Measurements from ENCODE around the gene MYH9. TPM values are rescaled to one million over a fixed set of nuclear protein-coding genes. Genes with fewer than 3 reads are reported as not detected.
A peak's percentile ranks its signal among the peaks of the same experiment; 100 is the strongest.

Gene MYH9
- total and polyA plus RNA-seq, 4 donors, result 170 to 1,890 (median 1,068) TPM

DNA sequence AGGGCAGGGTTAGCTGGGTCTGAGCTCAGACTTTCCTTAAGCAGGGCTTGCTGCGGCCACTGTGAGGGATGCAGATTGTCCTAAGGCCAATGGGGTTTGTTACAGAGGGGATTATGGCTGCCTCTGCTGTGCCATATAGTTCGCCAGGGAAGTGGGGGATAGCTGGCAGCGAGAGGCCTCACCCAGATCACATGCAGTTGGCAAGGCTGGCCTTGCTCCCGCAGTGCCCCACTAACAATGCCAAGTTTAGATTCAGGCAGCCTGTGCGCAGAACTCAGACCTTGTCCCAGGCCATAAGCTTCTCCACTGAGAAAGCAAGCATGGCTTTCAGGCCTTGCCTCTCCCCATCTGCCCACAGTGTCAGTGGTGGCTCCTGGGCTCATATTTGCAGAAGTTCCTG is 143.8 kb downstream of the MYH9 start:
- Histone ChIP-seq H3K27me3 (ENCODE audit: control insufficient read depth in 1 of 2, insufficient read depth in 2 of 2, low read length in 1 of 2) (no peaks in the 10 kb centered on the region), H3K27ac (ENCODE audit: low read depth in 1 of 2, low read length in 2 of 2) (peak overlapping the region in 1 of 2 donors; percentile 67), H3K9me3 (ENCODE audit: control insufficient read depth, low read length) (no peaks in the 10 kb centered on the region), H3K4me1 (ENCODE audit: control insufficient read depth in 1 of 2, insufficient read depth in 2 of 2, low read length in 2 of 2) (no peaks in the 10 kb centered on the region), H3K36me3 (ENCODE audit: control insufficient read depth in 1 of 2, insufficient read depth in 2 of 2, low read length in 1 of 2) (no peaks in the 10 kb centered on the region), H3K4me3 (ENCODE audit: low read length in 2 of 2) (no peak overlapping the region)
- peak in 1 of 2 donors; percentile 48 for DNase-seq
- ATAC-seq (ENCODE audit: low FRiP score), result no peak
- intact Hi-C loops (cut with DNase I), result no loop called here
- 24 to 26% methylated on average over 5 of the region's 5 CpGs for WGBS, 2 donors

DNA sequence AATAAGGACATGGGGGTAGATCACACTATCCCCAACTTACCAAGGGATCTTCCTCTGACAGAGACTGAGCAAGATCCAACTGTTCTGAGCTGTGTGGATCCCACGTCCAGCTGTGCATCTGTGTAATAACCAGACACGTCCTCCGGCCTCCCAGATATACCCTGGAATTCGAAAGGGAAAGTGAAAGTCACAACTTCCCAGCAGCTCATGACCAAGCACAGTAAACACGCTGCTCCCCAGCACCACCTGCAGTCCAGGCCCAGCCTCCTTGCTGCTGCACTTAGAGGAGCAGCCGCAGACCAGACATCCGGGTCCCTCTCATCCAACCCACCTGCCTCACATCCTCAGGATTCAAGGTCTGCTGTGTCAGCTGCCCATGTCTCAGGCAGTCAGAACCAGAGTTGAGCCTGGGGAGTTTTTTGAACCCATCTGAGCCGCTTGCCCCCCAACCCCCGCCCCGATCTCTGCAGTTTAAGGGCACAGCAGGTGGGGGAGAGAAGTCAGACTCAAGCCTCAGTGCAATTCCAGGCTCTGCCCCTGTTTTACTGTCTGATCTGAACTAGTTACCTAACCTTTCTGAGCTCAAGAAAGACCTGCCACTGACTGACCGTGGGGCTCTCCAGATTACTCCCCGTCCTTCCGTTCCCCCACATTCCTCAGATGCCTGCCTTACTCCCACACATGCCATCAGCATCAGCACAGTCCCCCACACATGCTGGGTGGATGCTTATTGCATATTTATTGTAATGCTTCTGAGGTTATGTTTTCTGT is 148.2 kb downstream of the MYH9 start, which contains the start of gene APOL2:
Gene APOL2 (minus strand): TSS at position 127 of the 771 bp plus-strand sequence. CDS start 6,365 bp downstream, outside the sequence.
- no peaks in the 10 kb centered on the region for H3K36me3 ChIP-seq (ENCODE audit: control insufficient read depth in 1 of 2, insufficient read depth in 2 of 2, low read length in 1 of 2)
- peak within 1 kb of the TSS; percentile 54 to 75 for H3K4me3 ChIP-seq (ENCODE audit: low read length in 2 of 2)
- peak within 1 kb of the TSS; percentile 20 to 80 for H3K27ac ChIP-seq (ENCODE audit: low read depth in 1 of 2, low read length in 2 of 2)
- H3K4me1 ChIP-seq (ENCODE audit: control insufficient read depth in 1 of 2, insufficient read depth in 2 of 2, low read length in 2 of 2), result no peaks in the 10 kb centered on the region
- no peaks in the 10 kb centered on the region for H3K9me3 ChIP-seq (ENCODE audit: control insufficient read depth, low read length)
- ATAC-seq (ENCODE audit: low FRiP score), result peak; percentile 97
- 3 to 4% methylated on average over 13 of the region's 13 CpGs for WGBS, 2 donors
- DNase-seq, result peak; percentile 93 to 95
- intact Hi-C loops (cut with DNase I), result loop anchor here in 1 of 2 donors (5.0 kb wide), 2 partner anchors 42 to 87 kb away; no protein-coding TSS in a partner anchor
- H3K27me3 ChIP-seq (ENCODE audit: control insufficient read depth in 1 of 2, insufficient read depth in 2 of 2, low read length in 1 of 2), result no peaks in the 10 kb centered on the region

DNA sequence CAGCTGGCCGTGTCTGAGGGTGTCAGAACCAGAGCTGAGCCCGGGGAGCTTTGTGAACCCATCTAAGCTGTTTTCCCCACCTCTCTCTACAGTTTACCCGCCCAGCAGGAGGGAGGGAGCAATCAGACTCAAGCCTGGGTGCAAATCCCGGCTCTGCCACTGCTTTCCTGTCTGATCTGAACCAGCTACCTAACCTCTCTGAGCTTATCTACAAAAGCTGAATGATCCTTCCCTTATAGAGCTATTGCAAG is 148.7 kb downstream of the MYH9 start:
- peak in 1 of 2 donors; percentile 47 for DNase-seq
- H3K4me1 ChIP-seq (ENCODE audit: control insufficient read depth in 1 of 2, insufficient read depth in 2 of 2, low read length in 2 of 2), result no peaks in the 10 kb centered on the region
- no peaks in the 10 kb centered on the region for H3K27me3 ChIP-seq (ENCODE audit: control insufficient read depth in 1 of 2, insufficient read depth in 2 of 2, low read length in 1 of 2)
- no peaks in the 10 kb centered on the region for H3K9me3 ChIP-seq (ENCODE audit: control insufficient read depth, low read length)
- H3K27ac ChIP-seq (ENCODE audit: low read depth in 1 of 2, low read length in 2 of 2), result peak overlapping the region; percentile 20 to 55
- peak; percentile 31 for ATAC-seq (ENCODE audit: low FRiP score)
- H3K4me3 ChIP-seq (ENCODE audit: low read length in 2 of 2), result peak overlapping the region; percentile 54 to 75
- H3K36me3 ChIP-seq (ENCODE audit: control insufficient read depth in 1 of 2, insufficient read depth in 2 of 2, low read length in 1 of 2), result no peaks in the 10 kb centered on the region
- intact Hi-C loops (cut with DNase I), result loop anchor here in 1 of 2 donors (5.0 kb wide), 2 partner anchors 42 to 87 kb away; no protein-coding TSS in a partner anchor
- 0 to 1% methylated on average over 4 of the region's 4 CpGs for WGBS, 2 donors

DNA sequence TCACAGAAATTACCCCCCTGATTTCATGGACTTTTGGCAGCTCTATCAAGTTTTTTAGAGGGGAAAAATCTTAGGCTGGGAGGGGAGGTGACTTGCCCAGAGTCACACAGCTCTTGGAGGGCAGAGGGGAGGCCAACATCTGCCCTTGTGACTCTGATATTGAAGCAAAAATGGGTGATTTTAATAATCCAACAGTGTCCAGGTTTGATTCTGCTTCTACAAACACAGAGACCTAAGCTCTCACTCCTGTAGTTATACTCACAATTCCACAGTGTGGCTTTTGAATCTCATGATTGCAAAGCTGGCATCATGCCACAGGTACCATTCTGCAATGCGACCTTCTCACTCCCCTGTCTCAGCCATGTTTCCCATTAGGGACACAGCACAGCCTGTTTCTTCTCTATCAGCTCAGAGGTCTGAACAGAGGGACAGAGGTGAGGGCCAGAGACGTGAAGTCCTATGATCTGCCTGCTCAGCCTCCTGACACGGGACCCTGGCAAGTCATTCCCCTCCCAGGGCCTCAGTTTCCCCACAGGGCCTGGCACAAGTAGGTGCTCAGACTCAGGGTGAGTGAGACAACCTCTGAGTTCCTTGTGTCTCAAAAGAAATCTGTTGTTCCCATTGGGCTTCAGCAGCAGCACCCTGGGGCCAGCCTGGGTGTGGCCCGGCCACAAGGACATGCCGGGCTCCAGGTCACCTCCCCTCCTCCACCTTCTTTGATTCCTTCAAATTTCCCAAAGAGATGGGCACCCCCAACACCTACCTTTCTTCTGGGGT is 149.2 kb downstream of the MYH9 start:
- no peaks in the 10 kb centered on the region for H3K9me3 ChIP-seq (ENCODE audit: control insufficient read depth, low read length)
- peak; percentile 51 for ATAC-seq (ENCODE audit: low FRiP score)
- no peaks in the 10 kb centered on the region for H3K27me3 ChIP-seq (ENCODE audit: control insufficient read depth in 1 of 2, insufficient read depth in 2 of 2, low read length in 1 of 2)
- no peaks in the 10 kb centered on the region for H3K36me3 ChIP-seq (ENCODE audit: control insufficient read depth in 1 of 2, insufficient read depth in 2 of 2, low read length in 1 of 2)
- 5 to 7% methylated on average over 5 of the region's 5 CpGs for WGBS, 2 donors
- intact Hi-C loops (cut with DNase I), result loop anchor here in 1 of 2 donors (5.0 kb wide), 2 partner anchors 41 to 86 kb away; no protein-coding TSS in a partner anchor
- H3K4me3 ChIP-seq (ENCODE audit: low read length in 2 of 2), result peak overlapping the region; percentile 54 to 75
- no peaks in the 10 kb centered on the region for H3K4me1 ChIP-seq (ENCODE audit: control insufficient read depth in 1 of 2, insufficient read depth in 2 of 2, low read length in 2 of 2)
- peak in 1 of 2 donors; percentile 45 for DNase-seq
- H3K27ac ChIP-seq (ENCODE audit: low read depth in 1 of 2, low read length in 2 of 2), result peak overlapping the region in 1 of 2 donors; percentile 55

DNA sequence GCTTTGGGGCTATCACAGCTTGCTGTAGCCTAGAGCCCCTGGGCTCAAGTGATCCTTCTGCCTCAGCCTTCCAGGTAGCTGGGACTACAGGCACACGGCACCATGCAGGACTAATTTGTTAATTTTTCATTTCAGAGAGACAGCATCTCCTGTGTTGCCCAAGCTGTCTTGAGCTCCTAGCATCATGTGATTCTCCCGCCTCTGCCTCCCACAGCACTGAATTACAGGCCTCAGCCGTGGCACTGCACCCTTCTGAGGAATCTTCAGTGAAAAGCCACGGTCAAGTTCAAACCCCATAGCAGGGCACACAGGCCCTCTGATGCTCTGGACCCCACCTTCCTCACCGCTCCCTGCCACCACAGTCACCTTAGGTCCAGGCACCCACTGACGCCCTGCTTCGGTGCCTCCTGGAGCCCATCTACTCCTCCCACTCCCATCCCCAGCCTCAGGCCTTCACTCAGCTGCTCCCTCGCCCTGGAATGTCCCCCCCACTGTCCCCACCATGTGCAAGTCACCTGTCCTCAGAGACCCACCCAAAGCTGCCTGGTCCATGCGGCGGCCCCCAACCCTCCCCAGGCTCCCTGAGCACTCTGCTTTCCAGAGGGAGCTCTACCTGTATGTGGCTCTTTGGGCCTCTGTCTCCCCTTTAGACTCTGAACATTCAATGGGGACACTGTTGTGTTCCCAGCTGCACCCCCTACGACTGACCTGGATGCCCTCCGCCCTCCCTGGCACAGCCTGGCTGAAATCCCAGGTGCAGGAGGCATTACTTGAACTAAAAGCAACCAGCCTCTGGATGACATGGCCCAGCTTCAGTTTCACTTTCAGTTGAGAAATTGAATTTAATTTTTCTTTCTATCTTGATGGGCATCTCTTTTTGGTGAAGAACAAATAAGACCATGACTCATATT is 150.1 kb downstream of the MYH9 start:
- Histone ChIP-seq H3K4me3 (ENCODE audit: low read length in 2 of 2) (no peak overlapping the region), H3K36me3 (ENCODE audit: control insufficient read depth in 1 of 2, insufficient read depth in 2 of 2, low read length in 1 of 2) (no peaks in the 10 kb centered on the region), H3K9me3 (ENCODE audit: control insufficient read depth, low read length) (no peaks in the 10 kb centered on the region), H3K27ac (ENCODE audit: low read depth in 1 of 2, low read length in 2 of 2) (no peak overlapping the region), H3K27me3 (ENCODE audit: control insufficient read depth in 1 of 2, insufficient read depth in 2 of 2, low read length in 1 of 2) (no peaks in the 10 kb centered on the region), H3K4me1 (ENCODE audit: control insufficient read depth in 1 of 2, insufficient read depth in 2 of 2, low read length in 2 of 2) (no peaks in the 10 kb centered on the region)
- WGBS, 2 donors, result 43 to 59% methylated on average over 12 of the region's 12 CpGs
- DNase-seq (peak in 1 of 2 donors; percentile 49), ATAC-seq (ENCODE audit: low FRiP score) (no peak)
- intact Hi-C loops (cut with DNase I), result loop anchor here in 1 of 2 donors (5.0 kb wide), 2 partner anchors 40 to 85 kb away; no protein-coding TSS in a partner anchor

DNA sequence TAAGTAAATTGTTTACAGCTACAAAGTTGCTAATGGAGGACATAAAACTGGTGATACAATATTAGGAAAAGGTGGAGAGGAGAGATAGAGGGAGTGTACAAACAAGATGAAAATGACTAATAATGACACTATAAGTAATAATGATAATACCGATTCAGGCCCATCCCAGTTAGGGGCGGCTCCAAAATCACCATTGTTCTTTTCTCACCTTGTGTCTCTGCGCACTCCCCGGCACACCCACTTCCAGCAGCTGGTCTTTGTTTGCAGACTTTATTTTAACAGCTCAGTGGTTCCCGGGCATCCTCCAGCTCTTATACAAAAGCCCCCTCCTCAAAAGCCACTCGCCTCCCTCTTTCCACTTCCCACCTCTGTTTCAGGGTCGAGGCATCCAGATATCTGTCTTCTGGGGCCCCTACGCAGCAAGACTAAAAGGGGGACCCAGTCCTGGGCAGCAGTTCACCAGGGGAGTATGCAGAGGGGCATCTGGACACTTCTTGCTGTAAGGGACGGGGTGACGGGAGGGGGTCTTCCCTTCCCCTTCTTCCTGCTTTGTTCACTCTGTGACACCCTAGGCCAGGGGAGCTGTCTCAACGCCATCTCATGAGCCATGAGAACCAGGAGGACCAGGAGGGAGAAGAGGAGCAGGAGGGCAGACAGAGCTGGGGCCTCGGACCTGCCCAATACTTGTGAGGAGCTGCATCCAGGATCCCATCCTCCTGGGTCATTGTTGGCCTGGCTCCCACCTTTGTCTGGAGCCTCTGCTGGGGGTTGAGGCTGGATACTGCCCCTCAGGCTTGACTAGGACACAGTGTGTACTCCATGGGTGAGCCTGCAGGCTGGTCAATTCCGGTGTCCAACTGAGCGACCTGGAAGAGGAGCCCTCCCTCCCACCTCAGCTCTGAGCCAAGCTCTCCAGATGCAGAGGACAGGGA is 151.1 kb downstream of the MYH9 start:
- WGBS, 2 donors, result 78 to 89% methylated on average over 14 of the region's 14 CpGs
- Histone ChIP-seq H3K4me3 (ENCODE audit: low read length in 2 of 2) (no peak overlapping the region), H3K4me1 (ENCODE audit: control insufficient read depth in 1 of 2, insufficient read depth in 2 of 2, low read length in 2 of 2) (no peaks in the 10 kb centered on the region), H3K27me3 (ENCODE audit: control insufficient read depth in 1 of 2, insufficient read depth in 2 of 2, low read length in 1 of 2) (no peaks in the 10 kb centered on the region), H3K27ac (ENCODE audit: low read depth in 1 of 2, low read length in 2 of 2) (no peak overlapping the region), H3K36me3 (ENCODE audit: control insufficient read depth in 1 of 2, insufficient read depth in 2 of 2, low read length in 1 of 2) (no peaks in the 10 kb centered on the region), H3K9me3 (ENCODE audit: control insufficient read depth, low read length) (no peaks in the 10 kb centered on the region)
- ATAC-seq (ENCODE audit: low FRiP score) (no peak), DNase-seq (no peak)
- intact Hi-C loops (cut with DNase I), result loop anchor here in 1 of 2 donors (5.0 kb wide), 2 partner anchors 39 to 84 kb away; no protein-coding TSS in a partner anchor

DNA sequence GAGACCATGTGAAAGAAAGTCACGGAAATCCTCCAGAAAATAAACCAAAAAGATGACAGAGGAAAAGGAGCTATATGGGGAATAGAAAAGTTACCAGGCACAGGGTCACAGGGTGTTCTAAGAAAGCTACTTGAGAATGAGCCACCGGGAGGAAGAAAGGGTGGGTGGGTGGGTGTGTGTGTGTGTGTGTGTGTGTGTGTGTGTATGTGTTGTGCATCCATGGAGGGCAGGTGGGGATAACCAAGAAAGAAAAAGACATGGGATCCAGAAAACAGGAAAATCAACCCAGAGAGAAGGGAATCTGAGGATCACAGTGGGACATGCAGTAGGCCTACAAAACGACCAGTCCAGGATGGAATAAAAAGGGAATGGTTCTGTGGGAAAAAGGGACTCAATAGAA is 152.2 kb downstream of the MYH9 start:
- WGBS, 2 donors, result 70 to 77% methylated on average over 3 of the region's 3 CpGs

More for the DNA sequence above, 152.2 kb downstream of the MYH9 start:
- Histone ChIP-seq H3K27me3 (ENCODE audit: control insufficient read depth in 1 of 2, insufficient read depth in 2 of 2, low read length in 1 of 2) (no peaks in the 10 kb centered on the region), H3K9me3 (ENCODE audit: control insufficient read depth, low read length) (no peaks in the 10 kb centered on the region), H3K27ac (ENCODE audit: low read depth in 1 of 2, low read length in 2 of 2) (no peak overlapping the region), H3K36me3 (ENCODE audit: control insufficient read depth in 1 of 2, insufficient read depth in 2 of 2, low read length in 1 of 2) (no peaks in the 10 kb centered on the region), H3K4me3 (ENCODE audit: low read length in 2 of 2) (no peak overlapping the region), H3K4me1 (ENCODE audit: control insufficient read depth in 1 of 2, insufficient read depth in 2 of 2, low read length in 2 of 2) (no peaks in the 10 kb centered on the region)
- no peak for ATAC-seq (ENCODE audit: low FRiP score)
- intact Hi-C loops (cut with DNase I), result loop anchor here in 1 of 2 donors (5.0 kb wide), 2 partner anchors 38 to 83 kb away; no protein-coding TSS in a partner anchor
- no peak for DNase-seq

Data from aorta (tissue), 5 donors.